HT1080 (cell line): ENCODE measurements around the gene BRD9. TPM values are rescaled to one million over a fixed set of nuclear protein-coding genes. Genes with fewer than 3 reads are reported as not detected.
"Not testable (repeated sequence)": the region's sequence is repeated elsewhere in the genome, so short reads cannot be mapped to it uniquely, and the experiment has no call there.

Experiments
- DNase-seq: peaks from one replicate; pipeline ENCODE4 v3.0.0-alpha.2; 2015; ENCODE audit warnings: low read depth
- total RNA-seq: library from RNA; depleted of rRNA; stranded (reverse); fragments of >200 nt; shearing (Covaris generic); gene quantifications from 2 replicates; pipeline ENCODE4 v1.2.3, GENCODE V29; 2014

BRD9 gene
- total RNA-seq, 1 experiment from 2014 or later, result 52.7 TPM

- no peak for DNase-seq
These were observed 11.6 kb downstream of the BRD9 start for GRCh38 chr5:880816-881550.

GRCh38 chr5:878677-879076 lies 13.9 kb downstream of the BRD9 start:
- DNase-seq, result not testable (repeated sequence)

- no peak for DNase-seq
These were observed 14.5 kb downstream of the BRD9 start for GRCh38 chr5:878125-878524.

GRCh38 chr5:876398-877365 lies 15.9 kb downstream of the BRD9 start:
- no peak for DNase-seq

GRCh38 chr5:875931-876330 lies 16.7 kb downstream of the BRD9 start:
- no peak for DNase-seq

GRCh38 chr5:873328-873727 lies 19.3 kb downstream of the BRD9 start:
- no peak for DNase-seq

GRCh38 chr5:872301-872700 lies 20.3 kb downstream of the BRD9 start:
- DNase-seq, result no peak

GRCh38 chr5:871596-872298 lies 20.9 kb downstream of the BRD9 start:
- DNase-seq, result no peak

GRCh38 chr5:870956-871355 lies 21.6 kb downstream of the BRD9 start:
- no peak for DNase-seq

- DNase-seq, result no peak
These were observed 24.0 kb downstream of the BRD9 start for GRCh38 chr5:868428-869135.

GRCh38 chr5:867300-867870 lies 25.2 kb downstream of the BRD9 start:
- no peak for DNase-seq

GRCh38 chr5:865771-866170 lies 26.8 kb downstream of the BRD9 start:
- DNase-seq, result no peak

- no peak for DNase-seq
These were observed 27.5 kb downstream of the BRD9 start for GRCh38 chr5:865168-865521.

GRCh38 chr5:864492-865167 lies 28.0 kb downstream of the BRD9 start:
- no peak for DNase-seq

GRCh38 chr5:863244-863805 lies 29.3 kb downstream of the BRD9 start:
- DNase-seq, result no peak

GRCh38 chr5:862367-863243 lies 30.0 kb downstream of the BRD9 start:
- peak; percentile 51 for DNase-seq

- no peak for DNase-seq
These were observed 30.9 kb downstream of the BRD9 start for GRCh38 chr5:861442-862366.
